ENCODE data around the gene UBE2L3.

UBE2L3 gene

DNA sequence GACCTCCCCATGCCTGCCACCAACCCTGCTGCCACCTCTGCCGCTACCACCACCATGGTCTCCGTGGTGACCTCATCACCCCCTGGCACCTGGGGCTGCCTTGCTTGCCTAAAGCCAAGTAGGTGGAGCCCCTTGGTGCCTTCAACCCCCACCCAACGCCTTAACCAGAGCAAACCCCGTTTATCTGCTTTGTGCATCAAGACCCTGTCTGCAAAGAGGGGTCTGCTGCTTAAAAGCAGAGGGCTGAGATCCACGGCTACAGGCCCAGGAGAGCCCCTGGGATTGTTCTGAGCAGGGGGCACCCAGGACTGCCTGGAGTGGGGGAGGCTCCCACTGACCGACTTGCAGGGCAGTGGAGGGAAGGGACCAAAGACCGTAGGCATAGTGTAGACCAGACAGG lies 93.4 kb downstream of the UBE2L3 start:
- DNase-seq (ENCODE audit: low read depth in 1 of 2, low spot score in 1 of 2), result no peak
- TF ChIP-seq GABPA (IDR thresholded peaks at IDR 0.05; ENCODE audit: low read depth), result no peak
- TF ChIP-seq POLR2AphosphoS5 (IDR thresholded peaks at IDR 0.05; ENCODE audit: low read depth), result no peak
- TF ChIP-seq, protein P1, sequence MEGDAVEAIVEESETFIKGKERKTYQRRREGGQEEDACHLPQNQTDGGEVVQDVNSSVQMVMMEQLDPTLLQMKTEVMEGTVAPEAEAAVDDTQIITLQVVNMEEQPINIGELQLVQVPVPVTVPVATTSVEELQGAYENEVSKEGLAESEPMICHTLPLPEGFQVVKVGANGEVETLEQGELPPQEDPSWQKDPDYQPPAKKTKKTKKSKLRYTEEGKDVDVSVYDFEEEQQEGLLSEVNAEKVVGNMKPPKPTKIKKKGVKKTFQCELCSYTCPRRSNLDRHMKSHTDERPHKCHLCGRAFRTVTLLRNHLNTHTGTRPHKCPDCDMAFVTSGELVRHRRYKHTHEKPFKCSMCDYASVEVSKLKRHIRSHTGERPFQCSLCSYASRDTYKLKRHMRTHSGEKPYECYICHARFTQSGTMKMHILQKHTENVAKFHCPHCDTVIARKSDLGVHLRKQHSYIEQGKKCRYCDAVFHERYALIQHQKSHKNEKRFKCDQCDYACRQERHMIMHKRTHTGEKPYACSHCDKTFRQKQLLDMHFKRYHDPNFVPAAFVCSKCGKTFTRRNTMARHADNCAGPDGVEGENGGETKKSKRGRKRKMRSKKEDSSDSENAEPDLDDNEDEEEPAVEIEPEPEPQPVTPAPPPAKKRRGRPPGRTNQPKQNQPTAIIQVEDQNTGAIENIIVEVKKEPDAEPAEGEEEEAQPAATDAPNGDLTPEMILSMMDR (IDR thresholded peaks at IDR 0.05; ENCODE audit: insufficient read depth, low read length), result no peak
- no peak for TF ChIP-seq SPI1 (IDR thresholded peaks at IDR 0.05; ENCODE audit: borderline replicate concordance, low read depth)
- TF ChIP-seq, protein P2, sequence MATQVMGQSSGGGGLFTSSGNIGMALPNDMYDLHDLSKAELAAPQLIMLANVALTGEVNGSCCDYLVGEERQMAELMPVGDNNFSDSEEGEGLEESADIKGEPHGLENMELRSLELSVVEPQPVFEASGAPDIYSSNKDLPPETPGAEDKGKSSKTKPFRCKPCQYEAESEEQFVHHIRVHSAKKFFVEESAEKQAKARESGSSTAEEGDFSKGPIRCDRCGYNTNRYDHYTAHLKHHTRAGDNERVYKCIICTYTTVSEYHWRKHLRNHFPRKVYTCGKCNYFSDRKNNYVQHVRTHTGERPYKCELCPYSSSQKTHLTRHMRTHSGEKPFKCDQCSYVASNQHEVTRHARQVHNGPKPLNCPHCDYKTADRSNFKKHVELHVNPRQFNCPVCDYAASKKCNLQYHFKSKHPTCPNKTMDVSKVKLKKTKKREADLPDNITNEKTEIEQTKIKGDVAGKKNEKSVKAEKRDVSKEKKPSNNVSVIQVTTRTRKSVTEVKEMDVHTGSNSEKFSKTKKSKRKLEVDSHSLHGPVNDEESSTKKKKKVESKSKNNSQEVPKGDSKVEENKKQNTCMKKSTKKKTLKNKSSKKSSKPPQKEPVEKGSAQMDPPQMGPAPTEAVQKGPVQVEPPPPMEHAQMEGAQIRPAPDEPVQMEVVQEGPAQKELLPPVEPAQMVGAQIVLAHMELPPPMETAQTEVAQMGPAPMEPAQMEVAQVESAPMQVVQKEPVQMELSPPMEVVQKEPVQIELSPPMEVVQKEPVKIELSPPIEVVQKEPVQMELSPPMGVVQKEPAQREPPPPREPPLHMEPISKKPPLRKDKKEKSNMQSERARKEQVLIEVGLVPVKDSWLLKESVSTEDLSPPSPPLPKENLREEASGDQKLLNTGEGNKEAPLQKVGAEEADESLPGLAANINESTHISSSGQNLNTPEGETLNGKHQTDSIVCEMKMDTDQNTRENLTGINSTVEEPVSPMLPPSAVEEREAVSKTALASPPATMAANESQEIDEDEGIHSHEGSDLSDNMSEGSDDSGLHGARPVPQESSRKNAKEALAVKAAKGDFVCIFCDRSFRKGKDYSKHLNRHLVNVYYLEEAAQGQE (IDR thresholded peaks at IDR 0.05; ENCODE audit: insufficient replicate concordance, low read depth), result no peak
- no peaks in the 10 kb centered on the region for H3K27me3 ChIP-seq (ENCODE audit: insufficient read depth, poor library complexity, severe bottlenecking)
- no peak overlapping the region for H3K27ac ChIP-seq (replicated peaks)
- H3K4me3 ChIP-seq (replicated peaks; ENCODE audit: insufficient read depth, low read length), result no peak overlapping the region

DNA sequence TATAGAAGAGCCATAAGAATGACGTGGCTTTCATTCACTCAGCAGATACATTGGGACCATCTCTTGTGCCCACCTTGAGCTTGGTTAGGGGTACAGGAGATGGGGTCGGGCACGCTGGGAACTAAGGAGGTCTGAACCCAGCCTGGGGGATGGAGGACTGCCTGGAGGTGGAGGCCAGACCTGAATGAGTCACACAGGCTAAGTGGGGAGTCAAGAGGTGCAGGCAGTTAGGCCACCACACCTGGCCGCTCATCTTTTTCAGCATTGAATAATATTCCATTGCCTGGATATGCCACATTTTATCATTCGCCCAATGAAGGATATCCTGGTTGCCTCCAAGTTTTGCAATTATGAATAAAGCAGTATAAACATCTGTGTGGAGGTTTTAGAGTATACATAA lies 94.5 kb downstream of the UBE2L3 start:
- Histone ChIP-seq H3K4me3 (replicated peaks; ENCODE audit: insufficient read depth, low read length) (no peak overlapping the region), H3K27me3 (ENCODE audit: insufficient read depth, poor library complexity, severe bottlenecking) (no peaks in the 10 kb centered on the region), H3K27ac (replicated peaks) (no peak overlapping the region)
- TF ChIP-seq GABPA (IDR thresholded peaks at IDR 0.05; ENCODE audit: low read depth) (no peak), SPI1 (IDR thresholded peaks at IDR 0.05; ENCODE audit: borderline replicate concordance, low read depth) (no peak)
- TF ChIP-seq, protein P1 (IDR thresholded peaks at IDR 0.05; ENCODE audit: insufficient read depth, low read length), result no peak
- TF ChIP-seq, protein P2 (IDR thresholded peaks at IDR 0.05; ENCODE audit: insufficient replicate concordance, low read depth), result no peak
- no peak for DNase-seq (ENCODE audit: low read depth in 1 of 2, low spot score in 1 of 2)

DNA sequence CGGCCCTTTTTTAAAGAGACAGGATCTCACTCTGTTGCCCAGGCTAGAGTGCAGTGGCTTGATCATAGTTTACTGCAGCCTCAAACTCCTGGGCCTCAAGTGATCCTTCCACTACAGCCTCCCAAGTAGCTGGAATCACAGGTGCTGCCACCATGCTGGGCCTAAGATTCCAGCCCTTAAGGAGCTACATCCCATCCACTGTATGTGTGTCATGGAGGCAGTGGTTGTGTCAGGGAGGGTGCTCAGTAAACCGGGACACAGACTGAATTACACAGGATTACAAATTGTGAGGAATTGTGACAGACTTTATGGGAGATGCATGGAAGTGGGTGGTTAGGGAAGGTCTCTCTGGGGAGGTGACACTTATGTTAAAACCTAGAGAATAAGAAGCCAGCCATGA lies 96.2 kb downstream of the UBE2L3 start:
- no peak overlapping the region for H3K4me3 ChIP-seq (replicated peaks; ENCODE audit: insufficient read depth, low read length)
- H3K27ac ChIP-seq (replicated peaks), result no peak overlapping the region
- no peak for DNase-seq (ENCODE audit: low read depth in 1 of 2, low spot score in 1 of 2)
- no peaks in the 10 kb centered on the region for H3K27me3 ChIP-seq (ENCODE audit: insufficient read depth, poor library complexity, severe bottlenecking)
- TF ChIP-seq GABPA (IDR thresholded peaks at IDR 0.05; ENCODE audit: low read depth) (no peak), POLR2AphosphoS5 (IDR thresholded peaks at IDR 0.05; ENCODE audit: low read depth) (no peak), SPI1 (IDR thresholded peaks at IDR 0.05; ENCODE audit: borderline replicate concordance, low read depth) (no peak)
- TF ChIP-seq, protein P1 (IDR thresholded peaks at IDR 0.05; ENCODE audit: insufficient read depth, low read length), result no peak
- TF ChIP-seq, protein P2 (IDR thresholded peaks at IDR 0.05; ENCODE audit: insufficient replicate concordance, low read depth), result no peak
